Peyer's patch (tissue), 4 donors: ENCODE measurements around the gene LLCFC1. TPM values are rescaled to one million over a fixed set of nuclear protein-coding genes. Genes with fewer than 3 reads are reported as not detected.
A peak's percentile ranks its signal among the peaks of the same experiment; 100 is the strongest.

Experiments used
- DNase-seq, 3 donors: peaks; one replicate each; pipeline ENCODE4 v3.0.0-alpha.2; 2017 to 2019
- H3K27ac ChIP-seq, 4 donors: fragments of 200-600 bp; sonication (generic); one replicate each; pipeline ENCODE4 v1.5.1; 2016 to 2019
- H3K27me3 ChIP-seq, 2 donors: fragments of 200-600 bp; sonication (generic); one replicate each; pipeline ENCODE4 v1.5.1; 2019
- H3K36me3 ChIP-seq, 3 donors: fragments of 200-600 bp; sonication (generic); one replicate each; pipeline ENCODE4 v1.5.1; 2016 to 2019
- H3K4me1 ChIP-seq, 4 donors: fragments of 200-600 bp; sonication (generic); one replicate each; pipeline ENCODE4 v1.5.1; 2016 to 2019
- H3K4me3 ChIP-seq, 4 donors: fragments of 200-600 bp; sonication (generic); 1 replicate in 3 of 4; 2 replicates in 1 of 4; pipeline ENCODE4 v1.5.1; 2016 to 2019; ENCODE audit warnings: mild to moderate bottlenecking in 1 of 4
- H3K9me3 ChIP-seq, 4 donors: fragments of 200-600 bp; sonication (generic); one replicate each; pipeline ENCODE4 v1.5.1; 2016 to 2019; ENCODE audit warnings: mild to moderate bottlenecking in 1 of 4
- CTCF ChIP-seq, 6 experiments: fragments of 450-650 bp in 4 of 6; fragments of 200-600 bp in 2 of 6; sonication (generic) in 1 of 6; IDR thresholded peaks; one replicate each; pipeline ENCODE4 v1.5.1; 2017 to 2019; ENCODE audit warnings: antibody characterized with exemption in 6 of 6, mild to moderate bottlenecking in 3 of 6, moderate library complexity in 1 of 6
- POLR2A ChIP-seq, 2 donors: fragments of 450-650 bp; IDR thresholded peaks; one replicate each; pipeline ENCODE4 v1.5.1; 2017; ENCODE audit warnings: antibody characterized with exemption in 2 of 2, mild to moderate bottlenecking in 2 of 2, moderate library complexity in 2 of 2
- total RNA-seq, 4 donors: library from RNA; depleted of rRNA; stranded (reverse); fragments of >200 nt; gene quantifications; one replicate each; pipeline ENCODE4 v1.1.0, GENCODE V29; 2016

The LLCFC1 gene
- total RNA-seq, result not detected

GRCh38 chr7:142939226-142939910 is at the start of gene LLCFC1:
LLCFC1 (plus strand) TSS chr7:142939484; CDS start chr7:142939622, 138 bp downstream.
- Histone ChIP-seq H3K9me3 (no peaks in the 10 kb centered on the region), H3K27ac (no peak within 1 kb of the TSS)
- DNase-seq, result no peak

GRCh38 chr7:142889816-142890215 is 49.5 kb upstream of the LLCFC1 start:
- no peak overlapping the region for H3K4me3 ChIP-seq
- H3K27ac ChIP-seq, result no peak overlapping the region
- H3K36me3 ChIP-seq, result no peaks in the 10 kb centered on the region
- no peaks in the 10 kb centered on the region for H3K27me3 ChIP-seq
- TF ChIP-seq POLR2A (IDR thresholded peaks at IDR 0.05) (no peak), CTCF (IDR thresholded peaks at IDR 0.05) (no peak)
- peak in 1 of 3 donors; percentile 61 for DNase-seq
- H3K4me1 ChIP-seq, result no peaks in the 10 kb centered on the region
- no peaks in the 10 kb centered on the region for H3K9me3 ChIP-seq

More at GRCh38 chr7:142939226-142939910, at the start of gene LLCFC1:
- no peaks in the 10 kb centered on the region for H3K36me3 ChIP-seq
- no peak within 1 kb of the TSS for H3K4me3 ChIP-seq
- no peaks in the 10 kb centered on the region for H3K4me1 ChIP-seq
- TF ChIP-seq POLR2A (IDR thresholded peaks at IDR 0.05) (no peak), CTCF (IDR thresholded peaks at IDR 0.05) (peak in 3 of 6 experiments; percentile 11 to 35 (median 34))
- no peaks in the 10 kb centered on the region for H3K27me3 ChIP-seq

GRCh38 chr7:142890874-142891485 is 48.3 kb upstream of the LLCFC1 start:
- no peak overlapping the region for H3K4me3 ChIP-seq
- H3K4me1 ChIP-seq, result no peaks in the 10 kb centered on the region
- H3K36me3 ChIP-seq, result no peaks in the 10 kb centered on the region
- H3K9me3 ChIP-seq, result no peaks in the 10 kb centered on the region
- H3K27ac ChIP-seq, result no peak overlapping the region
- no peak for DNase-seq
- H3K27me3 ChIP-seq, result no peaks in the 10 kb centered on the region
- TF ChIP-seq CTCF (IDR thresholded peaks at IDR 0.05), result no peak
- no peak for TF ChIP-seq POLR2A (IDR thresholded peaks at IDR 0.05)

GRCh38 chr7:142891490-142892082 is 47.7 kb upstream of the LLCFC1 start:
- no peaks in the 10 kb centered on the region for H3K9me3 ChIP-seq
- no peak overlapping the region for H3K4me3 ChIP-seq
- no peaks in the 10 kb centered on the region for H3K36me3 ChIP-seq
- TF ChIP-seq POLR2A (IDR thresholded peaks at IDR 0.05) (no peak), CTCF (IDR thresholded peaks at IDR 0.05) (no peak)
- no peaks in the 10 kb centered on the region for H3K27me3 ChIP-seq
- no peak for DNase-seq
- no peak overlapping the region for H3K27ac ChIP-seq
- H3K4me1 ChIP-seq, result no peaks in the 10 kb centered on the region

GRCh38 chr7:142892951-142893350 is 46.3 kb upstream of the LLCFC1 start:
- no peaks in the 10 kb centered on the region for H3K36me3 ChIP-seq
- no peak for DNase-seq
- H3K27me3 ChIP-seq, result no peaks in the 10 kb centered on the region
- no peak for TF ChIP-seq POLR2A (IDR thresholded peaks at IDR 0.05)
- no peak for TF ChIP-seq CTCF (IDR thresholded peaks at IDR 0.05)
- H3K9me3 ChIP-seq, result no peaks in the 10 kb centered on the region
- H3K4me1 ChIP-seq, result no peaks in the 10 kb centered on the region
- no peak overlapping the region for H3K4me3 ChIP-seq
- H3K27ac ChIP-seq, result no peak overlapping the region
